HepG2 (cell line): Measurements from ENCODE around the gene PRMT7. TPM values are rescaled to one million over a fixed set of nuclear protein-coding genes. Genes with fewer than 3 reads are reported as not detected.

ENCODE experiments used
- MED8 ChIP-seq: sonication (generic); formaldehyde crosslinking; IDR thresholded peaks from 2 replicates; pipeline ENCODE4 v1.8.1; 2023; ENCODE audit warnings: mild to moderate bottlenecking, missing genetic modification reagents; ENCODE audit not compliant: insufficient replicate concordance
- POGZ ChIP-seq: sonication (generic); formaldehyde crosslinking; IDR thresholded peaks from 2 replicates; pipeline ENCODE4 v1.4.0; 2020; ENCODE audit warnings: mild to moderate bottlenecking, missing genetic modification reagents
- RARA ChIP-seq: IDR thresholded peaks from 2 replicates; pipeline ENCODE4 v1.6.1; 2016; ENCODE audit warnings: missing genetic modification reagents, missing compliant biosample characterization
- SCMH1 ChIP-seq: sonication (generic); formaldehyde crosslinking; IDR thresholded peaks from 2 replicates; pipeline ENCODE4 v1.9.0; 2021; ENCODE audit warnings: missing genetic modification reagents, mild to moderate bottlenecking, borderline replicate concordance
- SIN3A ChIP-seq: IDR thresholded peaks from 2 replicates; pipeline ENCODE4 v1.6.1; 2011; ENCODE audit warnings: low read depth, mild to moderate bottlenecking, control low read depth, low read length, borderline replicate concordance
- TARDBP ChIP-seq: sonication (generic); formaldehyde crosslinking; IDR thresholded peaks from 2 replicates; pipeline ENCODE4 v1.8.0; 2022; ENCODE audit warnings: mild to moderate bottlenecking, missing genetic modification reagents
- THYN1 ChIP-seq: sonication (generic); formaldehyde crosslinking; IDR thresholded peaks from 2 replicates; pipeline ENCODE4 v1.8.1; 2023; ENCODE audit warnings: low read depth, mild to moderate bottlenecking, moderate library complexity, missing genetic modification reagents, borderline replicate concordance
- XRCC5 ChIP-seq: fragments of 200-400 bp; formaldehyde crosslinking; optimal IDR thresholded peaks from 2 replicates; pipeline ENCODE3; 2017; ENCODE audit warnings: mild to moderate bottlenecking, low read length
- ZBTB8A ChIP-seq: sonication (generic); formaldehyde crosslinking; IDR thresholded peaks from 2 replicates; pipeline ENCODE4 v1.4.0; 2020; ENCODE audit warnings: mild to moderate bottlenecking, low read depth, missing genetic modification reagents, borderline replicate concordance
- ZC3H13 ChIP-seq: sonication (generic); formaldehyde crosslinking; IDR thresholded peaks from 2 replicates; pipeline ENCODE4 v1.8.1; 2023; ENCODE audit warnings: mild to moderate bottlenecking, missing genetic modification reagents, moderate library complexity
- ZC3H4 ChIP-seq: sonication (generic); formaldehyde crosslinking; IDR thresholded peaks from 2 replicates; pipeline ENCODE4 v1.4.0; 2020; ENCODE audit warnings: missing genetic modification reagents, borderline replicate concordance
- ZMAT3 ChIP-seq: sonication (generic); formaldehyde crosslinking; conservative IDR thresholded peaks from 2 replicates; pipeline ENCODE4 v1.7.0; 2021; ENCODE audit warnings: missing genetic modification reagents
- ZMYM4 ChIP-seq: sonication (generic); formaldehyde crosslinking; IDR thresholded peaks from 2 replicates; pipeline ENCODE4 v1.8.1; 2023; ENCODE audit warnings: mild to moderate bottlenecking, missing genetic modification reagents
- ZNF234 ChIP-seq: sonication (generic); formaldehyde crosslinking; conservative IDR thresholded peaks from 2 replicates; pipeline ENCODE4 v1.5.1; 2020; ENCODE audit warnings: mild to moderate bottlenecking, missing genetic modification reagents
- ZNF251 ChIP-seq: sonication (generic); formaldehyde crosslinking; IDR thresholded peaks from 2 replicates; pipeline ENCODE4 v1.9.0; 2021; ENCODE audit warnings: mild to moderate bottlenecking, missing genetic modification reagents
- ZNF282 ChIP-seq: fragments of 450-650 bp; IDR thresholded peaks from 2 replicates; pipeline ENCODE4 v1.6.1; 2018; ENCODE audit not compliant: partially characterized antibody
- ZNF343 ChIP-seq: sonication (generic); formaldehyde crosslinking; IDR thresholded peaks from 2 replicates; pipeline ENCODE4 v1.4.0; 2020; ENCODE audit warnings: mild to moderate bottlenecking, missing genetic modification reagents
- ZNF75D ChIP-seq: sonication (generic); formaldehyde crosslinking; IDR thresholded peaks from 2 replicates; pipeline ENCODE4 v1.8.1; 2023; ENCODE audit warnings: missing genetic modification reagents, mild to moderate bottlenecking, borderline replicate concordance
- ZNF83 ChIP-seq: sonication (generic); formaldehyde crosslinking; IDR thresholded peaks from 2 replicates; pipeline ENCODE4 v1.4.0; 2020; ENCODE audit warnings: missing genetic modification reagents, mild to moderate bottlenecking, borderline replicate concordance
- polyA plus RNA-seq, 8 experiments: library from polyadenylated mRNA; depleted of rRNA in 3 of 8; stranded (reverse) in 7 of 8; unstranded in 1 of 8; fragments of >200 nt; fragmentation: Illumina TruSeq in 4 of 8; extraction: Trizol in 4 of 8; gene quantifications; 2 replicates each; pipeline versions ENCODE4 v1.2.1 to v1.2.3, GENCODE V29; 2011 to 2016; ENCODE audit warnings: low read depth in 4 of 8, missing spikeins in 1 of 8, mixed read lengths in 1 of 8; ENCODE audit not compliant: insufficient read depth in 1 of 8
- total RNA-seq, 5 experiments: library from RNA; depleted of rRNA; stranded (reverse); fragments of >200 nt; fragmentation: Illumina TruSeq; extraction: Trizol; gene quantifications; 2 replicates each; pipeline ENCODE4 v1.2.3, GENCODE V29; 2016; ENCODE audit warnings: low read depth in 1 of 5
- TF ChIP-seq, protein P1 (sequence below): sonication (generic); formaldehyde crosslinking; IDR thresholded peaks from 2 replicates; pipeline ENCODE4 v1.4.0; 2020; ENCODE audit warnings: missing genetic modification reagents
- TF ChIP-seq, protein P2 (sequence below): sonication (generic); formaldehyde crosslinking; IDR thresholded peaks from 2 replicates; pipeline ENCODE4 v1.4.0; 2020; ENCODE audit warnings: missing genetic modification reagents, low read depth, mild to moderate bottlenecking, borderline replicate concordance
- TF ChIP-seq, protein P3 (sequence below): sonication (generic); formaldehyde crosslinking; IDR thresholded peaks from 2 replicates; pipeline ENCODE4 v1.4.0; 2020; ENCODE audit warnings: mild to moderate bottlenecking, low read depth, missing genetic modification reagents
- TF ChIP-seq, protein P4 (sequence below): sonication (generic); formaldehyde crosslinking; conservative IDR thresholded peaks from 2 replicates; pipeline ENCODE4 v1.4.0; 2020; ENCODE audit warnings: mild to moderate bottlenecking, missing genetic modification reagents, moderate library complexity

PRMT7 gene
- total and polyA plus RNA-seq, 2 of the 13 experiments (the other 11 are each of a cell fraction or from before 2014, with no cell fraction given), result 47.5 to 55.0 TPM

DNA sequence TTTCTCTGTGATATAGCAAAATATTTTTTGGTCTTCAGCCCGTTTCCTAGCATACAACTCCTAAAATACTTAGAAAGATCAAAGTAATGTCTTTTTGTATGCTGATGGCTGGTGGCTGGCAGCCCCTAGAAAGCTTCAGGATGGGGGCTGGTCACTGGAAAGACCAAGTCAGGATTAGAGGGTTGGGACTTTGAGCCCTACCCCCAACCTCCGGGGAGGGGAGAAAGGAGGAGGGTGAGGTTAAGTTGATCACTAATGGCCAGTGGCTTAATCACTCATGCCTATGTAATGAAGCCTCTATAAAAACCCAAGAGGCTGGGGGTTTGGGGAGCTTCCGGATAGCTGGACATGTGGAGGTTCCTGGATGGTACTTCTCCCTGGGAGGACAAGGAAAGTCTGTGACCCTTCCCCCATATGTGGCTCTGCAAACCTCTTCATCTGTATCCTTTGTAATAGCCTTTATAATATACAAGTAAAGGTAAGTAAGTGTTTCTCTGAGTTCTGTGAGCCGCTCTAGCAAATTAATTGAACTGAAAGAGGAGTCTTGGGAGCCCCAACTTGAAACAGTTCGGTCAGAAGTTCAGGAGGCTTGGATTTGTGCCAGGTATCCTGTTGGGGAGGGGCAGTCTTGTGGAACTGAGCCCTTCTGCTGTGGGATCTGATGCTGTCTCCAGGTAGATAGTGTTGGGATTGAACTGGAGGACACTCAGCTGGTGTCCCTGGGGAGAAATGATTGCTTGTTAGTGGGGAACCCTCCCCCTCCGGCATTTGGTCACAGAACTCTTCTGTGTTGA lies 43.0 kb upstream of the PRMT7 start (continued):
- TF ChIP-seq, protein P1, sequence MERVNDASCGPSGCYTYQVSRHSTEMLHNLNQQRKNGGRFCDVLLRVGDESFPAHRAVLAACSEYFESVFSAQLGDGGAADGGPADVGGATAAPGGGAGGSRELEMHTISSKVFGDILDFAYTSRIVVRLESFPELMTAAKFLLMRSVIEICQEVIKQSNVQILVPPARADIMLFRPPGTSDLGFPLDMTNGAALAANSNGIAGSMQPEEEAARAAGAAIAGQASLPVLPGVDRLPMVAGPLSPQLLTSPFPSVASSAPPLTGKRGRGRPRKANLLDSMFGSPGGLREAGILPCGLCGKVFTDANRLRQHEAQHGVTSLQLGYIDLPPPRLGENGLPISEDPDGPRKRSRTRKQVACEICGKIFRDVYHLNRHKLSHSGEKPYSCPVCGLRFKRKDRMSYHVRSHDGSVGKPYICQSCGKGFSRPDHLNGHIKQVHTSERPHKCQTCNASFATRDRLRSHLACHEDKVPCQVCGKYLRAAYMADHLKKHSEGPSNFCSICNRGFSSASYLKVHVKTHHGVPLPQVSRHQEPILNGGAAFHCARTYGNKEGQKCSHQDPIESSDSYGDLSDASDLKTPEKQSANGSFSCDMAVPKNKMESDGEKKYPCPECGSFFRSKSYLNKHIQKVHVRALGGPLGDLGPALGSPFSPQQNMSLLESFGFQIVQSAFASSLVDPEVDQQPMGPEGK (CRISPR knock-in tag), result peak; percentile 66
- TF ChIP-seq, protein P2, sequence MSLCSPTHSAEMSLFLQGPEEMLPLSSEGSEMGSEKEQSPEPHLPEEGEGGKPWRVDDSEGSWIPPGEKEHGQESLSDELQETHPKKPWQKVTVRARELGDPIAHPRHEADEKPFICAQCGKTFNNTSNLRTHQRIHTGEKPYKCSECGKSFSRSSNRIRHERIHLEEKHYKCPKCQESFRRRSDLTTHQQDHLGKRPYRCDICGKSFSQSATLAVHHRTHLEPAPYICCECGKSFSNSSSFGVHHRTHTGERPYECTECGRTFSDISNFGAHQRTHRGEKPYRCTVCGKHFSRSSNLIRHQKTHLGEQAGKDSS, result no peak
- TF ChIP-seq ZC3H13 (CRISPR knock-in tag) (no peak), POGZ (CRISPR knock-in tag) (0 out of 2 replicates have a peak, but pooled peaks have one; percentile 27), XRCC5 (peak; percentile 20), ZNF234 (CRISPR knock-in tag) (no peak), ZMAT3 (CRISPR knock-in tag) (no peak), ZC3H4 (no peak), TARDBP (CRISPR knock-in tag) (no peak; the same call in 1 of the 2 replicates), ZNF343 (CRISPR knock-in tag) (no peak), MED8 (CRISPR knock-in tag) (peak; percentile 23), ZBTB8A (CRISPR knock-in tag) (no peak), SCMH1 (CRISPR knock-in tag) (no peak), ZNF75D (CRISPR knock-in tag) (no peak), ZNF83 (no peak), SIN3A (no peak), ZMYM4 (CRISPR knock-in tag) (no peak), THYN1 (CRISPR knock-in tag) (no peak), RARA (peak; percentile 42; the same call in 1 of the 2 replicates), ZNF251 (CRISPR knock-in tag) (no peak), ZNF282 (no peak)
- TF ChIP-seq, protein P3, sequence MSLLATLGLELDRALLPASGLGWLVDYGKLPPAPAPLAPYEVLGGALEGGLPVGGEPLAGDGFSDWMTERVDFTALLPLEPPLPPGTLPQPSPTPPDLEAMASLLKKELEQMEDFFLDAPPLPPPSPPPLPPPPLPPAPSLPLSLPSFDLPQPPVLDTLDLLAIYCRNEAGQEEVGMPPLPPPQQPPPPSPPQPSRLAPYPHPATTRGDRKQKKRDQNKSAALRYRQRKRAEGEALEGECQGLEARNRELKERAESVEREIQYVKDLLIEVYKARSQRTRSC (CRISPR knock-in tag), result no peak
- TF ChIP-seq, protein P4, sequence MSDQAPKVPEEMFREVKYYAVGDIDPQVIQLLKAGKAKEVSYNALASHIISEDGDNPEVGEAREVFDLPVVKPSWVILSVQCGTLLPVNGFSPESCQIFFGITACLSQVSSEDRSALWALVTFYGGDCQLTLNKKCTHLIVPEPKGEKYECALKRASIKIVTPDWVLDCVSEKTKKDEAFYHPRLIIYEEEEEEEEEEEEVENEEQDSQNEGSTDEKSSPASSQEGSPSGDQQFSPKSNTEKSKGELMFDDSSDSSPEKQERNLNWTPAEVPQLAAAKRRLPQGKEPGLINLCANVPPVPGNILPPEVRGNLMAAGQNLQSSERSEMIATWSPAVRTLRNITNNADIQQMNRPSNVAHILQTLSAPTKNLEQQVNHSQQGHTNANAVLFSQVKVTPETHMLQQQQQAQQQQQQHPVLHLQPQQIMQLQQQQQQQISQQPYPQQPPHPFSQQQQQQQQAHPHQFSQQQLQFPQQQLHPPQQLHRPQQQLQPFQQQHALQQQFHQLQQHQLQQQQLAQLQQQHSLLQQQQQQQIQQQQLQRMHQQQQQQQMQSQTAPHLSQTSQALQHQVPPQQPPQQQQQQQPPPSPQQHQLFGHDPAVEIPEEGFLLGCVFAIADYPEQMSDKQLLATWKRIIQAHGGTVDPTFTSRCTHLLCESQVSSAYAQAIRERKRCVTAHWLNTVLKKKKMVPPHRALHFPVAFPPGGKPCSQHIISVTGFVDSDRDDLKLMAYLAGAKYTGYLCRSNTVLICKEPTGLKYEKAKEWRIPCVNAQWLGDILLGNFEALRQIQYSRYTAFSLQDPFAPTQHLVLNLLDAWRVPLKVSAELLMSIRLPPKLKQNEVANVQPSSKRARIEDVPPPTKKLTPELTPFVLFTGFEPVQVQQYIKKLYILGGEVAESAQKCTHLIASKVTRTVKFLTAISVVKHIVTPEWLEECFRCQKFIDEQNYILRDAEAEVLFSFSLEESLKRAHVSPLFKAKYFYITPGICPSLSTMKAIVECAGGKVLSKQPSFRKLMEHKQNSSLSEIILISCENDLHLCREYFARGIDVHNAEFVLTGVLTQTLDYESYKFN (CRISPR knock-in tag), result 0 out of 2 replicates have a peak, but pooled peaks have one; percentile 51
